GM23338 (cell line): ENCODE data around the gene DNAJC7. TPM values are rescaled to one million over a fixed set of nuclear protein-coding genes. Genes with fewer than 3 reads are reported as not detected.

Experiments used
- ATAC-seq: fragments of 200-7000 bp; cut with Tn5 transposase; 3 replicates; pipeline ENCODE4 v1.9.1; 2020
- DNase-seq: peaks from one replicate; pipeline ENCODE4 v3.0.0-alpha.2; 2015; ENCODE audit warnings: low spot score
- H2AFZ ChIP-seq: fragments of 200-600 bp; sonication (generic); 2 replicates; pipeline ENCODE4 v1.8.0; 2016; ENCODE audit warnings: antibody characterized with exemption, mild to moderate bottlenecking, moderate library complexity
- H3F3A ChIP-seq: fragments of 200-600 bp; sonication (generic); replicated peaks from 2 replicates; pipeline ENCODE4 v1.8.0; 2017; ENCODE audit warnings: antibody characterized with exemption, mixed run types, low read depth
- H3K27ac ChIP-seq: fragments of 200-600 bp; sonication (generic); 2 replicates; pipeline ENCODE4 v1.6.1; 2016; ENCODE audit warnings: low read depth
- H3K27me3 ChIP-seq: fragments of 200-600 bp; sonication (generic); 2 replicates; pipeline ENCODE4 v1.8.0; 2016; ENCODE audit warnings: mild to moderate bottlenecking, mixed run types, moderate library complexity; ENCODE audit not compliant: insufficient read depth
- H3K36me3 ChIP-seq: fragments of 200-600 bp; sonication (generic); 2 replicates; pipeline ENCODE4 v1.8.0; 2016; ENCODE audit warnings: mild to moderate bottlenecking; ENCODE audit not compliant: insufficient read depth
- H3K4me1 ChIP-seq: fragments of 200-600 bp; sonication (generic); 2 replicates; pipeline ENCODE4 v1.8.0; 2016; ENCODE audit warnings: mild to moderate bottlenecking, moderate library complexity; ENCODE audit not compliant: insufficient read depth
- H3K4me2 ChIP-seq: fragments of 200-600 bp; sonication (generic); 2 replicates; pipeline ENCODE4 v1.7.1; 2017; ENCODE audit warnings: mixed run types
- H3K4me3 ChIP-seq: fragments of 200-600 bp; sonication (generic); 2 replicates; pipeline ENCODE4 v1.6.1; 2016; ENCODE audit warnings: mixed run types
- H3K79me2 ChIP-seq: fragments of 200-600 bp; sonication (generic); replicated peaks from 2 replicates; pipeline ENCODE4 v1.8.0; 2017; ENCODE audit warnings: mild to moderate bottlenecking; ENCODE audit not compliant: insufficient read depth
- H3K9me2 ChIP-seq: fragments of 200-600 bp; sonication (generic); 2 replicates; pipeline ENCODE4 v1.8.0; 2017; ENCODE audit not compliant: insufficient read depth
- H4K20me1 ChIP-seq: fragments of 200-600 bp; sonication (generic); replicated peaks from 2 replicates; pipeline ENCODE4 v1.8.0; 2017; ENCODE audit warnings: mild to moderate bottlenecking; ENCODE audit not compliant: insufficient read depth
- H3K27ac Mint-ChIP-seq: 2 replicates; pipeline ENCODE4 v1.8.0; 2020; ENCODE audit warnings: inconsistent platforms, mild to moderate bottlenecking, moderate library complexity, mixed read lengths
- H3K27me3 Mint-ChIP-seq: 3 replicates; pipeline ENCODE4 v1.8.0; 2022; ENCODE audit warnings: low read depth, mild to moderate bottlenecking, moderate library complexity, mixed read lengths, inconsistent platforms; ENCODE audit not compliant: insufficient read depth, poor library complexity
- H3K36me3 Mint-ChIP-seq: 3 replicates; pipeline ENCODE4 v1.8.0; 2021; ENCODE audit warnings: low read depth, mild to moderate bottlenecking, inconsistent platforms, moderate library complexity, mixed read lengths
- H3K4me1 Mint-ChIP-seq: 3 replicates; pipeline ENCODE4 v1.8.0; 2020; ENCODE audit warnings: mild to moderate bottlenecking, inconsistent platforms, mixed read lengths
- H3K4me3 Mint-ChIP-seq: 3 replicates; pipeline ENCODE4 v1.8.0; 2021; ENCODE audit warnings: moderate library complexity, mild to moderate bottlenecking, inconsistent platforms, mixed read lengths
- H3K9me3 Mint-ChIP-seq: 3 replicates; pipeline ENCODE4 v1.8.0; 2020; ENCODE audit warnings: moderate library complexity, mild to moderate bottlenecking, inconsistent platforms, mixed read lengths
- CREB1 ChIP-seq: fragments of 250-450 bp; sonication (Bioruptor Pico); IDR thresholded peaks from 2 replicates; pipeline ENCODE4 v1.5.0; 2020; ENCODE audit warnings: low read depth, mild to moderate bottlenecking, moderate library complexity
- CTCF ChIP-seq, 2 experiments: fragments of 200-600 bp in 1 of 2; sonication (generic) in 1 of 2; conservative IDR thresholded peaks; 2 replicates each; pipeline versions ENCODE4 v1.5.1 to v1.6.1; 2016 to 2017; ENCODE audit warnings: antibody characterized with exemption in 2 of 2, low read depth in 2 of 2, mild to moderate bottlenecking in 2 of 2, moderate library complexity in 1 of 2
- ETS1 ChIP-seq: IDR thresholded peaks from 2 replicates; pipeline ENCODE4 v1.6.1; 2016; ENCODE audit warnings: antibody characterized with exemption
- JUNB ChIP-seq: IDR thresholded peaks from one replicate; pipeline ENCODE4 v1.6.1; 2016; ENCODE audit warnings: antibody characterized with exemption; ENCODE audit not compliant: unreplicated experiment
- NANOG ChIP-seq: IDR thresholded peaks from 2 replicates; pipeline ENCODE4 v1.6.1; 2016; ENCODE audit warnings: antibody characterized with exemption, borderline replicate concordance
- POLR2AphosphoS5 ChIP-seq: IDR thresholded peaks from 2 replicates; pipeline ENCODE4 v1.6.1; 2016; ENCODE audit warnings: antibody characterized with exemption, low read depth
- STAT1 ChIP-seq: IDR thresholded peaks from one replicate; pipeline ENCODE4 v1.6.1; 2016; ENCODE audit warnings: antibody characterized with exemption; ENCODE audit not compliant: unreplicated experiment
- ZNF114 ChIP-seq: fragments of 250-450 bp; sonication (Bioruptor Pico); IDR thresholded peaks from 2 replicates; pipeline ENCODE4 v1.5.0; 2020; ENCODE audit warnings: mild to moderate bottlenecking, moderate library complexity
- ZNF331 ChIP-seq: fragments of 250-450 bp; sonication (Bioruptor Pico); IDR thresholded peaks from 2 replicates; pipeline ENCODE4 v1.5.0; 2020; ENCODE audit warnings: low read depth, mild to moderate bottlenecking, moderate library complexity
- ZNF462 ChIP-seq: fragments of 250-450 bp; sonication (Bioruptor Pico); IDR thresholded peaks from 2 replicates; pipeline ENCODE4 v1.5.0; 2020; ENCODE audit warnings: mild to moderate bottlenecking, moderate library complexity
- polyA plus RNA-seq: library from polyadenylated mRNA; unstranded; fragments of >200 nt; fragmentation: Nextera tagmentation; extraction: Ambion mirVana; gene quantifications from 2 replicates; pipeline ENCODE4 v1.2.1, GENCODE V29; 2016
- total RNA-seq: library from RNA; depleted of rRNA; stranded (reverse); fragments of >200 nt; shearing (Covaris generic); gene quantifications from 2 replicates; pipeline ENCODE4 v1.2.3, GENCODE V29; 2014

The DNAJC7 gene
- total and polyA plus RNA-seq, 2 experiments from 2014 or later = 139 to 141 TPM

GRCh38 chr17:42053731-42054500 lies 36.7 kb upstream of the DNAJC7 start:
- no peak for DNase-seq
- Histone ChIP-seq H2AFZ (no peak overlapping the region), H3K4me2 (peak overlapping the region; percentile 70), H3K79me2 (no peaks in the 10 kb centered on the region), H4K20me1 (no peaks in the 10 kb centered on the region), H3K27ac (no peak overlapping the region), H3K4me1 (peaks cover 34% of the 10 kb centered on the region), H3K4me3 (peak overlapping the region; percentile 41; the same call in 1 of the 2 replicates), H3F3A (0 out of 2 replicates have a peak, but pooled peaks cover 7% of the 10 kb centered on the region), H3K27me3 (no peaks in the 10 kb centered on the region), H3K36me3 (no peaks in the 10 kb centered on the region), H3K9me2 (no peaks in the 10 kb centered on the region)
- peaks cover 54% of the 10 kb centered on the region for H3K4me1 Mint-ChIP-seq
- H3K4me3 Mint-ChIP-seq = peak overlapping the region; percentile 40; the same call in 1 of the 3 replicates
- no peak for TF ChIP-seq CREB1 (CRISPR knock-in tag)
- TF ChIP-seq POLR2AphosphoS5 = no peak
- no peak for TF ChIP-seq JUNB
- TF ChIP-seq ZNF114 (CRISPR knock-in tag) = no peak
- TF ChIP-seq ZNF331 (CRISPR knock-in tag) = no peak
- no peak for TF ChIP-seq STAT1
- no peak for TF ChIP-seq NANOG
- TF ChIP-seq ZNF462 (CRISPR knock-in tag) = no peak
- TF ChIP-seq ETS1 = no peak
- no peak for TF ChIP-seq CTCF (conservative IDR thresholded peaks at IDR 0.05; ENCODE audit: low read depth in 2 of 2)
- H3K9me3 Mint-ChIP-seq = no peaks in the 10 kb centered on the region
- H3K36me3 Mint-ChIP-seq = no peaks in the 10 kb centered on the region
- ATAC-seq = peak; percentile 6; the same call in 2 of the 3 replicates
- H3K27me3 Mint-ChIP-seq = peaks cover 27% of the 10 kb centered on the region
- no peak overlapping the region for H3K27ac Mint-ChIP-seq
